Stomach (tissue), 9 donors: ENCODE results near the gene TRIM3. TPM values are rescaled to one million over a fixed set of nuclear protein-coding genes. Genes with fewer than 3 reads are reported as not detected.

ENCODE experiments used
- DNase-seq, 2 donors: peaks; one replicate each; pipeline versions ENCODE4 v3.0.0 to v3.0.0-alpha.2; 2013 to 2019
- H3K27ac ChIP-seq, 5 donors: fragments of 200-600 bp in 4 of 5; sonication (generic) in 4 of 5; one replicate each; pipeline ENCODE4 v1.5.1; 2013 to 2019; ENCODE audit warnings: mild to moderate bottlenecking in 1 of 5, moderate library complexity in 1 of 5
- H3K27me3 ChIP-seq, 3 donors: fragments of 200-600 bp; sonication (generic); one replicate each; pipeline ENCODE4 v1.5.1; 2017 to 2019; ENCODE audit warnings: mixed run types in 1 of 3
- H3K36me3 ChIP-seq, 4 donors: fragments of 200-600 bp; sonication (generic); 1 replicate in 3 of 4; 2 replicates in 1 of 4; pipeline ENCODE4 v1.5.1; 2016 to 2019
- H3K4me1 ChIP-seq, 4 donors: fragments of 200-600 bp; sonication (generic); one replicate each; pipeline ENCODE4 v1.5.1; 2016 to 2019
- H3K4me3 ChIP-seq, 4 donors: fragments of 200-600 bp; sonication (generic) in 3 of 4; one replicate each; pipeline ENCODE4 v1.5.1; 2016 to 2019; ENCODE audit warnings: mild to moderate bottlenecking in 1 of 4
- H3K9me3 ChIP-seq, 4 donors: fragments of 200-600 bp; sonication (generic); one replicate each; pipeline ENCODE4 v1.5.1; 2016 to 2019
- EP300 ChIP-seq: sonication (generic); formaldehyde crosslinking; IDR thresholded peaks from one replicate; pipeline ENCODE4 v1.6.1; 2017; ENCODE audit warnings: antibody characterized with exemption
- POLR2A ChIP-seq, 4 donors: fragments of 450-650 bp; IDR thresholded peaks; one replicate each; pipeline ENCODE4 v1.6.1; 2016; ENCODE audit warnings: antibody characterized with exemption in 4 of 4, control low read depth in 2 of 4, mild to moderate bottlenecking in 1 of 4, moderate library complexity in 1 of 4
- POLR2AphosphoS5 ChIP-seq, 3 donors: sonication (generic); formaldehyde crosslinking; IDR thresholded peaks; one replicate each; pipeline ENCODE4 v1.6.1; 2016; ENCODE audit warnings: antibody characterized with exemption in 3 of 3
- WGBS, 5 donors: extraction: QIAGEN DNeasy Blood & Tissue Kit in 3 of 5; methylation state at CpG; one replicate each; pipeline versions ENCODE4 v1.1.5 to v1.1.7; 2013 to 2018; 5-methylcytosine and 5-hydroxymethylcytosine counted together
- intact Hi-C: fragments of 100-400 bp; cut with DNase I; formaldehyde crosslinking; loops from one replicate; pipeline ENCODE4 v1.15.1; 2023; ENCODE audit warnings: low total_unique reads
- polyA plus RNA-seq, 3 donors: library from polyadenylated mRNA; stranded (reverse); fragments of 200-250 nt; gene quantifications; one replicate each; pipeline ENCODE4 v1.2.3, GENCODE V29; 2013
- total RNA-seq, 5 donors: library from RNA; depleted of rRNA; stranded (reverse); fragments of >200 nt; gene quantifications; one replicate each; pipeline versions ENCODE4 v1.1.0 to v1.2.3, GENCODE V29; 2014 to 2016
- TF ChIP-seq, protein P1 (sequence below), 7 experiments: fragments of 450-650 bp in 4 of 7; fragments of 200-600 bp in 3 of 7; sonication (generic) in 3 of 7; IDR thresholded peaks; one replicate each; pipeline ENCODE4 v1.5.1; 2016 to 2019; ENCODE audit warnings: antibody characterized with exemption in 7 of 7, control low read depth in 2 of 7, mild to moderate bottlenecking in 1 of 7
- donor health status: healthy with polysubstance abuse.
- donor health status: Bipolar disorder and iron deficiency.
- donor health status: healthy.

TRIM3 gene
- total and polyA plus RNA-seq, 8 donors, result 10.9 to 474 (median 25.6) TPM

- intact Hi-C loops, result no loop called here
- no peaks in the 10 kb centered on the region for H3K27me3 ChIP-seq
- WGBS, 5 donors, result 87 to 92% (median 89%) methylated on average over 6 of the region's 6 CpGs
These were observed 9.3 kb upstream of the TRIM3 start for GRCh38 chr11:6483015-6483414.

GRCh38 chr11:6482441-6482840, 8.7 kb upstream of the TRIM3 start:
- intact Hi-C loops, result no loop called here
- WGBS, 5 donors, result 69 to 87% (median 74%) methylated on average over 4 of the region's 4 CpGs
- H3K4me1 ChIP-seq, result peaks cover 21 to 68% (median 42%) of the 10 kb centered on the region in 4 donors
- H3K36me3 ChIP-seq, result peaks cover 15 to 71% (median 67%) of the 10 kb centered on the region in 4 donors
- H3K27me3 ChIP-seq, result no peaks in the 10 kb centered on the region
- H3K9me3 ChIP-seq, result no peaks in the 10 kb centered on the region
- H3K4me3 ChIP-seq, result peak overlapping the region; percentile 68 to 76 (median 74)
- peak overlapping the region in 4 of 5 donors; percentile 94 to 98 (median 95) for H3K27ac ChIP-seq
- no peak for DNase-seq
- TF ChIP-seq POLR2AphosphoS5 (IDR thresholded peaks at IDR 0.05) (no peak), EP300 (no peak), POLR2A (IDR thresholded peaks at IDR 0.05) (no peak)
- TF ChIP-seq, protein P1, sequence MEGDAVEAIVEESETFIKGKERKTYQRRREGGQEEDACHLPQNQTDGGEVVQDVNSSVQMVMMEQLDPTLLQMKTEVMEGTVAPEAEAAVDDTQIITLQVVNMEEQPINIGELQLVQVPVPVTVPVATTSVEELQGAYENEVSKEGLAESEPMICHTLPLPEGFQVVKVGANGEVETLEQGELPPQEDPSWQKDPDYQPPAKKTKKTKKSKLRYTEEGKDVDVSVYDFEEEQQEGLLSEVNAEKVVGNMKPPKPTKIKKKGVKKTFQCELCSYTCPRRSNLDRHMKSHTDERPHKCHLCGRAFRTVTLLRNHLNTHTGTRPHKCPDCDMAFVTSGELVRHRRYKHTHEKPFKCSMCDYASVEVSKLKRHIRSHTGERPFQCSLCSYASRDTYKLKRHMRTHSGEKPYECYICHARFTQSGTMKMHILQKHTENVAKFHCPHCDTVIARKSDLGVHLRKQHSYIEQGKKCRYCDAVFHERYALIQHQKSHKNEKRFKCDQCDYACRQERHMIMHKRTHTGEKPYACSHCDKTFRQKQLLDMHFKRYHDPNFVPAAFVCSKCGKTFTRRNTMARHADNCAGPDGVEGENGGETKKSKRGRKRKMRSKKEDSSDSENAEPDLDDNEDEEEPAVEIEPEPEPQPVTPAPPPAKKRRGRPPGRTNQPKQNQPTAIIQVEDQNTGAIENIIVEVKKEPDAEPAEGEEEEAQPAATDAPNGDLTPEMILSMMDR (IDR thresholded peaks at IDR 0.05), result no peak

More at GRCh38 chr11:6483015-6483414, 9.3 kb upstream of the TRIM3 start:
- Histone ChIP-seq H3K36me3 (peaks cover 10 to 71% (median 67%) of the 10 kb centered on the region in 4 donors), H3K4me1 (peaks cover 21 to 68% (median 42%) of the 10 kb centered on the region in 4 donors), H3K9me3 (no peaks in the 10 kb centered on the region), H3K4me3 (no peak overlapping the region), H3K27ac (peak overlapping the region in 2 of 5 donors; percentile 94 to 96)
- no peak for DNase-seq
- TF ChIP-seq EP300, result no peak
- TF ChIP-seq POLR2AphosphoS5 (IDR thresholded peaks at IDR 0.05), result no peak

- H3K4me3 ChIP-seq, result peak overlapping the region; percentile 68 to 76 (median 74)
- no peaks in the 10 kb centered on the region for H3K9me3 ChIP-seq
- no peak for TF ChIP-seq EP300
- TF ChIP-seq POLR2A (IDR thresholded peaks at IDR 0.05), result no peak
- TF ChIP-seq, protein P1 (IDR thresholded peaks at IDR 0.05), result no peak
- TF ChIP-seq POLR2AphosphoS5 (IDR thresholded peaks at IDR 0.05), result no peak
- peaks cover 20 to 71% (median 67%) of the 10 kb centered on the region in 4 donors for H3K36me3 ChIP-seq
- peaks cover 21 to 67% (median 42%) of the 10 kb centered on the region in 4 donors for H3K4me1 ChIP-seq
- DNase-seq, result peak in 1 of 2 donors; percentile 59
- H3K27ac ChIP-seq, result peak overlapping the region; percentile 92 to 98 (median 94)
- no peaks in the 10 kb centered on the region for H3K27me3 ChIP-seq
- WGBS, 5 donors, result 3 to 8% (median 4%) methylated on average over 13 of the region's 13 CpGs
- intact Hi-C loops, result no loop called here
These were observed 8.2 kb upstream of the TRIM3 start for GRCh38 chr11:6481924-6482275.

- no peaks in the 10 kb centered on the region for H3K27me3 ChIP-seq
- no peaks in the 10 kb centered on the region for H3K9me3 ChIP-seq
- peaks cover 26 to 71% (median 67%) of the 10 kb centered on the region in 4 donors for H3K36me3 ChIP-seq
- H3K4me1 ChIP-seq, result peaks cover 21 to 69% (median 48%) of the 10 kb centered on the region in 4 donors
- peak; percentile 99 to 100 for DNase-seq
- H3K4me3 ChIP-seq, result peak within 1 kb of the TSS; percentile 68 to 76 (median 74)
- TF ChIP-seq, protein P1 (IDR thresholded peaks at IDR 0.05), result no peak
- TF ChIP-seq POLR2A (IDR thresholded peaks at IDR 0.05) (peak in 2 of 4 donors; percentile 88), POLR2AphosphoS5 (IDR thresholded peaks at IDR 0.05) (peak; percentile 95 to 98 (median 98))
- intact Hi-C loops, result no loop called here
- H3K27ac ChIP-seq, result peak within 1 kb of the TSS; percentile 94 to 98 (median 96)
- 0% methylated on average over 28 to 66 of the region's 66 CpGs for WGBS, 5 donors
These were observed 7.5 kb upstream of the TRIM3 start, which contains the start of the genes ARFIP2 and TIMM10B for GRCh38 chr11:6481012-6481923. TSS of gene ARFIP2 (minus strand) at chr11:6481331. CDS start at chr11:6480421, 910 bp downstream. TSS of gene TIMM10B (plus strand) at chr11:6481501. CDS start at chr11:6481517, 16 bp downstream.
